Psoas muscle (tissue), 8 donors: Measurements from ENCODE around the gene AGFG2. TPM values are rescaled to one million over a fixed set of nuclear protein-coding genes. Genes with fewer than 3 reads are reported as not detected.

ENCODE experiments used
- ATAC-seq, 4 donors: fragments of 200-7000 bp; cut with Tn5 transposase; one replicate each; pipeline ENCODE4 v1.9.1; 2020; ENCODE audit warnings: moderate library complexity in 3 of 4, mild to moderate bottlenecking in 2 of 4
- DNase-seq, 2 donors: peaks; one replicate each; pipeline ENCODE4 v3.0.0-alpha.2; 2020
- H3K27ac ChIP-seq: fragments of 200-600 bp; one replicate; pipeline ENCODE4 v1.8.0; 2022
- H3K27me3 ChIP-seq, 3 donors: fragments of 200-600 bp in 1 of 3; one replicate each; pipeline versions ENCODE4 v1.6.1 to v1.8.0; 2013 to 2022; ENCODE audit warnings: low read length in 2 of 3, mild to moderate bottlenecking in 2 of 3, moderate library complexity in 1 of 3; ENCODE audit not compliant: insufficient read depth in 3 of 3
- H3K36me3 ChIP-seq, 2 donors: fragments of 200-600 bp in 1 of 2; one replicate each; pipeline versions ENCODE4 v1.6.1 to v1.8.0; 2013 to 2022; ENCODE audit warnings: low read depth in 1 of 2, mild to moderate bottlenecking in 1 of 2, moderate library complexity in 1 of 2; ENCODE audit not compliant: insufficient read depth in 1 of 2
- H3K4me1 ChIP-seq: fragments of 200-600 bp; one replicate; pipeline ENCODE4 v1.8.0; 2022
- H3K4me3 ChIP-seq: fragments of 200-600 bp; one replicate; pipeline ENCODE4 v1.8.0; 2022; ENCODE audit warnings: mild to moderate bottlenecking
- H3K9me3 ChIP-seq: fragments of 200-600 bp; one replicate; pipeline ENCODE4 v1.8.0; 2022
- CTCF ChIP-seq: fragments of 200-600 bp; IDR thresholded peaks from one replicate; pipeline ENCODE4 v1.8.0; 2022; ENCODE audit warnings: antibody characterized with exemption
- WGBS, 3 donors: extraction: QIAGEN DNeasy Blood & Tissue Kit; methylation state at CpG; one replicate each; pipeline versions ENCODE4 v1.1.6 to v1.1.7; 2013; 5-methylcytosine and 5-hydroxymethylcytosine counted together
- intact Hi-C, 2 donors: fragments of 100-400 bp; cut with DNase I; formaldehyde crosslinking; loops; one replicate each; pipeline versions ENCODE4 v1.11.0 to v1.14.2; 2022
- polyA plus RNA-seq, 3 donors: library from polyadenylated mRNA; stranded (reverse); fragments of 200-250 nt; gene quantifications; one replicate each; pipeline ENCODE4 v1.2.3, GENCODE V29; 2013
- total RNA-seq, 4 donors: library from RNA; stranded (reverse); fragmentation: NEBNext Ultra II Directional in 2 of 4; extraction: Animal tissue kit (Norgen Biotek cat#: 25700) in 2 of 4; gene quantifications; one replicate each; pipeline versions ENCODE4 v1.2.1 to v1.2.4, GENCODE V29; 2021 to 2023
- donor health status: healthy with polysubstance abuse.
- donor health status: DM: no; HTN: no; CAD: no; lungs with moderate emphysema.
- donor health status: Bipolar disorder and iron deficiency.
- donor health status: healthy.
- donor health status: DM: yes; HTN: yes; CAD: no.
- donor health status: DM: no; HTN: no; CAD: no.
- donor health status: DM: no; HTN: no; CAD: no.
- donor health status: DM: yes; HTN: yes; CAD: no.

Gene AGFG2
- total and polyA plus RNA-seq, 7 donors: 4.8 to 14.7 (median 8.8) TPM

GRCh38 chr7:100577507-100577906, 38.5 kb downstream of the AGFG2 start:
- ATAC-seq (no peak), DNase-seq (no peak)
- H3K27ac ChIP-seq: no peak overlapping the region
- WGBS, 3 donors: 90 to 93% (median 91%) methylated on average over 9 to 14 of the region's 14 CpGs
- H3K9me3 ChIP-seq: no peaks in the 10 kb centered on the region
- TF ChIP-seq CTCF: no peak
- intact Hi-C loops: loop anchor here in 1 of 2 donors (5.0 kb wide), 1 partner anchor 110 kb away; no protein-coding TSS in a partner anchor
- no peaks in the 10 kb centered on the region for H3K4me1 ChIP-seq
- H3K36me3 ChIP-seq: peaks cover 15 to 96% of the 10 kb centered on the region in 2 donors
- H3K27me3 ChIP-seq: peaks cover 0 to 40% (median 9%) of the 10 kb centered on the region in 3 donors
- no peak overlapping the region for H3K4me3 ChIP-seq

GRCh38 chr7:100578246-100579183, 39.5 kb downstream of the AGFG2 start:
- Histone ChIP-seq H3K27me3 (peaks cover 0 to 33% (median 6%) of the 10 kb centered on the region in 3 donors), H3K4me1 (peaks cover 4% of the 10 kb centered on the region), H3K36me3 (peaks cover 15 to 94% of the 10 kb centered on the region in 2 donors), H3K9me3 (no peaks in the 10 kb centered on the region), H3K27ac (no peak overlapping the region), H3K4me3 (no peak overlapping the region)
- WGBS, 3 donors: 87 to 94% (median 90%) methylated on average over 28 of the region's 28 CpGs
- ATAC-seq (no peak), DNase-seq (no peak)
- intact Hi-C loops: loop anchor here in 1 of 2 donors (5.0 kb wide), 1 partner anchor 109 kb away; no protein-coding TSS in a partner anchor
- TF ChIP-seq CTCF: no peak

DNA sequence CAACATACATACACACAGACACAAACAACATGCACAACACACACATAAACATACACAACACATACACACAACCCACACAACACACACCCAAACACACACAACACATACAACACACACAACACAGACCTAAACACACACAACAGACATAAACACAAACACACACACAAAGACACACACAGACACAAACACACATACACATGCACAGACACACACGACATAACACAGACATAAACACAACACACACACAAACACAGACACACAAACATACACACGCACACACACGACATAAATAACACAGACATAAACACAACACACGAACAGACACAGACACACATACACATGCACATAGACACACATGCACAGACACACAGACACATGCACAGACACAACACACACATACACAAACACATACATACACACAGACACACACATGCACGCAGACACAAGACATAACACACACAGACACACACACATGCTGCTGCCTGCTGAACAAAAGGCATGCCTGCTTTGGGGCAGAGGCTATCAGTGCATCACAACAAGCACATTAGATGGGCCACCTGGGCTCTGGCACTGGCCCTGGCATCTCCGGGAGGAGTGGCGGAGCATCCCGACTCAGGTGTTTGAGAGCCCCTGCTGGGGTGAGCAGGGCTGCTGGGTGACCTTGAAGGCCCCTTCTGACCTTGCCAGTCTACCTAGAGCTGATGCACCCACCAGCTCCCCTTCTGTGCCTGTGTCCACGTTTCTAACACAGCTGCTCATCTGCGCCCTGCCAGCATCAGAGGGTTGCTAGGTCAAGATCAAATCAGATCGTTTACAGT, 41.7 kb downstream of the AGFG2 start:
- WGBS, 3 donors: 81 to 85% (median 82%) methylated on average over 11 of the region's 11 CpGs
- intact Hi-C loops: no loop called here

More for the DNA sequence above, 41.7 kb downstream of the AGFG2 start:
- Histone ChIP-seq H3K4me3 (no peak overlapping the region), H3K27ac (no peak overlapping the region), H3K36me3 (peaks cover 4 to 72% of the 10 kb centered on the region in 2 donors), H3K9me3 (no peaks in the 10 kb centered on the region), H3K4me1 (peaks cover 15% of the 10 kb centered on the region), H3K27me3 (peaks cover 0 to 14% (median 2%) of the 10 kb centered on the region in 3 donors)
- TF ChIP-seq CTCF: no peak
- DNase-seq (no peak), ATAC-seq (no peak)
